ACC112 (cell line): ENCODE results near the gene RHCG.

Experiments used
- H2AFZ ChIP-seq: fragments of 200-600 bp; sonication (generic); one replicate; pipeline ENCODE4 v1.6.0; 2017; ENCODE audit warnings: antibody characterized with exemption, low read length; ENCODE audit not compliant: unreplicated experiment
- H3K27ac ChIP-seq: fragments of 200-600 bp; sonication (generic); 2 replicates; pipeline ENCODE4 v1.5.1; 2014; ENCODE audit warnings: low read depth, mild to moderate bottlenecking, antibody characterized with exemption, low read length, moderate library complexity
- H3K27me3 ChIP-seq: fragments of 200-600 bp; sonication (generic); 2 replicates; pipeline ENCODE4 v1.6.1; 2014; ENCODE audit warnings: mild to moderate bottlenecking, antibody characterized with exemption, low read length, moderate library complexity, mixed read lengths; ENCODE audit not compliant: insufficient read depth
- H3K36me3 ChIP-seq: fragments of 200-600 bp; sonication (generic); 2 replicates; pipeline ENCODE4 v1.6.1; 2016; ENCODE audit warnings: mild to moderate bottlenecking, antibody characterized with exemption, low read length, moderate library complexity, mixed read lengths; ENCODE audit not compliant: insufficient read depth
- H3K4me1 ChIP-seq: fragments of 200-600 bp; sonication (generic); one replicate; pipeline ENCODE4 v1.6.1; 2016; ENCODE audit warnings: low read length, mixed read lengths; ENCODE audit not compliant: insufficient read depth, unreplicated experiment, control insufficient read depth
- H3K4me3 ChIP-seq: fragments of 200-600 bp; sonication (generic); 2 replicates; pipeline ENCODE4 v1.5.1; 2014; ENCODE audit warnings: mild to moderate bottlenecking, low read depth, low read length
- H3K79me2 ChIP-seq: fragments of 200-600 bp; sonication (generic); one replicate; pipeline ENCODE4 v1.6.0; 2016; ENCODE audit warnings: low read length; ENCODE audit not compliant: control insufficient read depth, unreplicated experiment, insufficient read depth

Gene RHCG

GRCh38 chr15:89502867-89503595, 6.6 kb upstream of the RHCG start:
- Histone ChIP-seq H3K27me3 (0 out of 2 replicates have a peak, but pooled peaks cover 4% of the 10 kb centered on the region), H3K36me3 (no peaks in the 10 kb centered on the region), H3K4me1 (peaks cover 11% of the 10 kb centered on the region), H3K27ac (no peak overlapping the region), H3K79me2 (no peaks in the 10 kb centered on the region), H3K4me3 (no peak overlapping the region), H2AFZ (no peak overlapping the region)

GRCh38 chr15:89501646-89502045, 5.3 kb upstream of the RHCG start:
- Histone ChIP-seq H3K27me3 (0 out of 2 replicates have a peak, but pooled peaks cover 4% of the 10 kb centered on the region), H3K27ac (no peak overlapping the region), H3K4me1 (peaks cover 16% of the 10 kb centered on the region), H3K4me3 (no peak overlapping the region), H2AFZ (no peak overlapping the region), H3K79me2 (no peaks in the 10 kb centered on the region), H3K36me3 (no peaks in the 10 kb centered on the region)

- H3K4me1 ChIP-seq: peaks cover 25% of the 10 kb centered on the region
- H3K4me3 ChIP-seq: no peak overlapping the region
- no peak overlapping the region for H3K27ac ChIP-seq
- H3K27me3 ChIP-seq: peaks cover 9% of the 10 kb centered on the region; the same call in 1 of the 2 replicates
- H2AFZ ChIP-seq: no peak overlapping the region
- no peaks in the 10 kb centered on the region for H3K79me2 ChIP-seq
- no peaks in the 10 kb centered on the region for H3K36me3 ChIP-seq
These were observed 4.3 kb upstream of the RHCG start for GRCh38 chr15:89500397-89501270.

- H3K4me1 ChIP-seq: peaks cover 25% of the 10 kb centered on the region
- no peaks in the 10 kb centered on the region for H3K36me3 ChIP-seq
- H3K79me2 ChIP-seq: no peaks in the 10 kb centered on the region
- H3K27me3 ChIP-seq: peaks cover 11% of the 10 kb centered on the region; the same call in 1 of the 2 replicates
- H3K27ac ChIP-seq: peak overlapping the region; percentile 86; the same call in 1 of the 2 replicates
- no peak overlapping the region for H2AFZ ChIP-seq
- H3K4me3 ChIP-seq: no peak overlapping the region
These were observed 2.8 kb upstream of the RHCG start for GRCh38 chr15:89499156-89499555.

GRCh38 chr15:89498574-89498906, 2.2 kb upstream of the RHCG start:
- Histone ChIP-seq H3K4me3 (no peak overlapping the region), H3K79me2 (no peaks in the 10 kb centered on the region), H3K27me3 (peaks cover 11% of the 10 kb centered on the region; the same call in 1 of the 2 replicates), H3K4me1 (peaks cover 25% of the 10 kb centered on the region), H3K27ac (peak overlapping the region; percentile 86), H3K36me3 (no peaks in the 10 kb centered on the region), H2AFZ (no peak overlapping the region)

- H3K4me1 ChIP-seq: peaks cover 25% of the 10 kb centered on the region
- no peak overlapping the region for H2AFZ ChIP-seq
- peak overlapping the region; percentile 59 for H3K27ac ChIP-seq
- H3K4me3 ChIP-seq: no peak overlapping the region
- H3K79me2 ChIP-seq: no peaks in the 10 kb centered on the region
- no peaks in the 10 kb centered on the region for H3K36me3 ChIP-seq
- peaks cover 11% of the 10 kb centered on the region; the same call in 1 of the 2 replicates for H3K27me3 ChIP-seq
These were observed 848 bp upstream of the RHCG start for GRCh38 chr15:89497231-89497630.

- Histone ChIP-seq H3K36me3 (no peaks in the 10 kb centered on the region), H3K4me1 (peaks cover 25% of the 10 kb centered on the region), H3K4me3 (peak overlapping the region; percentile 79), H3K27me3 (peaks cover 11% of the 10 kb centered on the region; the same call in 1 of the 2 replicates), H2AFZ (no peak overlapping the region), H3K27ac (no peak overlapping the region; the same call in 1 of the 2 replicates), H3K79me2 (no peaks in the 10 kb centered on the region)
These were observed 691 bp downstream of the RHCG start for GRCh38 chr15:89495638-89496145.

- Histone ChIP-seq H3K27me3 (peaks cover 11% of the 10 kb centered on the region; the same call in 1 of the 2 replicates), H3K27ac (no peak overlapping the region), H2AFZ (no peak overlapping the region), H3K4me3 (no peak overlapping the region), H3K4me1 (peaks cover 25% of the 10 kb centered on the region), H3K36me3 (no peaks in the 10 kb centered on the region), H3K79me2 (no peaks in the 10 kb centered on the region)
These were observed 1.3 kb downstream of the RHCG start for GRCh38 chr15:89494941-89495637.

GRCh38 chr15:89494031-89494430, 2.4 kb downstream of the RHCG start:
- H3K79me2 ChIP-seq: no peaks in the 10 kb centered on the region
- peaks cover 11% of the 10 kb centered on the region; the same call in 1 of the 2 replicates for H3K27me3 ChIP-seq
- H3K4me3 ChIP-seq: no peak overlapping the region
- no peaks in the 10 kb centered on the region for H3K36me3 ChIP-seq
- no peak overlapping the region for H3K27ac ChIP-seq
- H3K4me1 ChIP-seq: peaks cover 22% of the 10 kb centered on the region
- no peak overlapping the region for H2AFZ ChIP-seq

GRCh38 chr15:89492934-89493631, 3.3 kb downstream of the RHCG start:
- no peak overlapping the region for H2AFZ ChIP-seq
- no peaks in the 10 kb centered on the region for H3K79me2 ChIP-seq
- H3K36me3 ChIP-seq: no peaks in the 10 kb centered on the region
- H3K27ac ChIP-seq: no peak overlapping the region
- H3K27me3 ChIP-seq: peaks cover 14% of the 10 kb centered on the region; the same call in 1 of the 2 replicates
- H3K4me1 ChIP-seq: peaks cover 14% of the 10 kb centered on the region
- H3K4me3 ChIP-seq: no peak overlapping the region
